Vagina (tissue), 2 donors: ENCODE data around the gene EGFR.

Experiments
- POLR2A ChIP-seq, 2 donors: fragments of 450-650 bp; IDR thresholded peaks; one replicate each; pipeline ENCODE4 v1.6.1; 2017; ENCODE audit warnings: antibody characterized with exemption in 2 of 2, mild to moderate bottlenecking in 2 of 2, moderate library complexity in 2 of 2
- TF ChIP-seq, protein P1 (sequence below), 3 experiments: fragments of 450-650 bp in 2 of 3; fragments of 200-600 bp in 1 of 3; sonication (generic) in 1 of 3; IDR thresholded peaks; one replicate each; pipeline ENCODE4 v1.5.1; 2017 to 2019; ENCODE audit warnings: antibody characterized with exemption in 3 of 3, mild to moderate bottlenecking in 2 of 3, moderate library complexity in 2 of 3

DNA sequence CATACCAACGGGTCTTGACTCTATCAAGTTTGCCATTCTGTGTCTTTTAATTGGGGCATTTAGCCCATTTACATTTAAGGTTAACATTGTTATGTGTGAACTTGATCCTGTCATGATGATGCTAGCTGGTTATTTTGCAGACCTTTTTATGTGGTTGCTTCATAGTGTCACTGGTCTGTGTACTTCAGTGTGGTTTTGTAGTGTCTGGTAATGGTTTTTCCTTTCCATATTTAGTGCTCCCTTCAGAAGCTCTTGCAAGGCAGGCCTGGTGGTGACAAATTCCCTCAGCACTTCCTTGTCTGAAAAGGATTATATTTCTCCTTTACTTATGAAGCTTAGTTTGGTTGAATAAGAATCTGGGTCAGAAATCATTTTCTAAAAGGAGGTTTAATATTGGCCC is 211.2 kb downstream of the EGFR start:
- TF ChIP-seq, protein P1, sequence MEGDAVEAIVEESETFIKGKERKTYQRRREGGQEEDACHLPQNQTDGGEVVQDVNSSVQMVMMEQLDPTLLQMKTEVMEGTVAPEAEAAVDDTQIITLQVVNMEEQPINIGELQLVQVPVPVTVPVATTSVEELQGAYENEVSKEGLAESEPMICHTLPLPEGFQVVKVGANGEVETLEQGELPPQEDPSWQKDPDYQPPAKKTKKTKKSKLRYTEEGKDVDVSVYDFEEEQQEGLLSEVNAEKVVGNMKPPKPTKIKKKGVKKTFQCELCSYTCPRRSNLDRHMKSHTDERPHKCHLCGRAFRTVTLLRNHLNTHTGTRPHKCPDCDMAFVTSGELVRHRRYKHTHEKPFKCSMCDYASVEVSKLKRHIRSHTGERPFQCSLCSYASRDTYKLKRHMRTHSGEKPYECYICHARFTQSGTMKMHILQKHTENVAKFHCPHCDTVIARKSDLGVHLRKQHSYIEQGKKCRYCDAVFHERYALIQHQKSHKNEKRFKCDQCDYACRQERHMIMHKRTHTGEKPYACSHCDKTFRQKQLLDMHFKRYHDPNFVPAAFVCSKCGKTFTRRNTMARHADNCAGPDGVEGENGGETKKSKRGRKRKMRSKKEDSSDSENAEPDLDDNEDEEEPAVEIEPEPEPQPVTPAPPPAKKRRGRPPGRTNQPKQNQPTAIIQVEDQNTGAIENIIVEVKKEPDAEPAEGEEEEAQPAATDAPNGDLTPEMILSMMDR (IDR thresholded peaks at IDR 0.05): no peak
- no peak for TF ChIP-seq POLR2A (IDR thresholded peaks at IDR 0.05)
